ENCODE results near the gene FAM219A.

The FAM219A gene

DNA sequence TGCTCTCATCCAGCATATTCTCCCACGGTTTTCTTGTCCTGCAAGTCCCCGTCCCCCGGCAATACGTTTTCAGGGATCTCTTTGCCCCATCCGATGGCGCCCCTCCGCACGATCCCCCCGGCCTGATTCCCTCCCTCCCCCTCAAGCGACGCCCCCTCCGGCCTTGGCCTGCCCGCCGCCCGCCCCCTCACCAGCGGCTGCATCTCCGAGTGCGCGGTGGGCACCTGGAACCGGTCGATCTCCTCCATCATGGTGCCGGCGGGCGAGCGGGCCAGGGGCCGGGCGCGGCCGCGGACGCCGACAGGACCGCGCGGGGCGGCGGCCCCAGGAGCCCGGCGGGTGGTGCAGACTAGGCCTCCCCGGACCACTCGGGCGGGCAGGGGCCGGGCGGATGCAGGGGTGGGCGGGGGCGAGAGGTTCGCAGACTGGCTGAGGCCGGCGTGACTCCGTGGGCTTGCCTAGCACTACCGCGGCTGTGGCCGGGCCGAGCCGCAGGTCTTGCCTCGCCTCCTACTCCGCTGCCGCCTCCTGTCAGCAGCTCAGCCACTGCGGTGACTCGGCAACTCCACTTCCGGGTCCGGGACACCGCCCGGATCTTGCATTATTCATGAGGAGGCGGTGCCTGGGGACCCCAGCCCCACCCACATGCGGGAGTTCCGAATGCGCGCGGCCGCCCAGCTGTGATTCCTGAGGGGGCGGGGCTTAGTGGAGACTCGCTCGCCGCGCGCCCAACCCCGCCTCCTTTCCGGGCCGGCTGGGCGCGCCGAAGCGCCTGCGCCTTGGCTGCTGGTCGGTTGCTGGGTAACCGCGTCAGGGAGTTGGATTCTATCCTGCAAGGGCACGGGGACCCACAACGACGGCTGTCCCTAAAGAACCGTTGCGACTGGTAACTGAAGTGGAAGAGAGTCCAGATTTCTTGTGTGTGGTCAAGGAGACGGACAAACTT lies at the start of gene FAM219A, which contains the start of gene DNAI1 (continued):
- TF ChIP-seq WT1 (tag by site-specific recombination; IDR thresholded peaks at IDR 0.05) = no peak
- no peak for TF ChIP-seq ZNF560 (tag by site-specific recombination; IDR thresholded peaks at IDR 0.05; ENCODE audit: borderline replicate concordance)
- TF ChIP-seq ZNF302 (tag by site-specific recombination; IDR thresholded peaks at IDR 0.05; ENCODE audit: low read depth) = no peak
- TF ChIP-seq, protein P1, sequence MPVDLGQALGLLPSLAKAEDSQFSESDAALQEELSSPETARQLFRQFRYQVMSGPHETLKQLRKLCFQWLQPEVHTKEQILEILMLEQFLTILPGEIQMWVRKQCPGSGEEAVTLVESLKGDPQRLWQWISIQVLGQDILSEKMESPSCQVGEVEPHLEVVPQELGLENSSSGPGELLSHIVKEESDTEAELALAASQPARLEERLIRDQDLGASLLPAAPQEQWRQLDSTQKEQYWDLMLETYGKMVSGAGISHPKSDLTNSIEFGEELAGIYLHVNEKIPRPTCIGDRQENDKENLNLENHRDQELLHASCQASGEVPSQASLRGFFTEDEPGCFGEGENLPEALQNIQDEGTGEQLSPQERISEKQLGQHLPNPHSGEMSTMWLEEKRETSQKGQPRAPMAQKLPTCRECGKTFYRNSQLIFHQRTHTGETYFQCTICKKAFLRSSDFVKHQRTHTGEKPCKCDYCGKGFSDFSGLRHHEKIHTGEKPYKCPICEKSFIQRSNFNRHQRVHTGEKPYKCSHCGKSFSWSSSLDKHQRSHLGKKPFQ (tag by site-specific recombination; IDR thresholded peaks at IDR 0.05) = no peak
- TF ChIP-seq, protein P2, sequence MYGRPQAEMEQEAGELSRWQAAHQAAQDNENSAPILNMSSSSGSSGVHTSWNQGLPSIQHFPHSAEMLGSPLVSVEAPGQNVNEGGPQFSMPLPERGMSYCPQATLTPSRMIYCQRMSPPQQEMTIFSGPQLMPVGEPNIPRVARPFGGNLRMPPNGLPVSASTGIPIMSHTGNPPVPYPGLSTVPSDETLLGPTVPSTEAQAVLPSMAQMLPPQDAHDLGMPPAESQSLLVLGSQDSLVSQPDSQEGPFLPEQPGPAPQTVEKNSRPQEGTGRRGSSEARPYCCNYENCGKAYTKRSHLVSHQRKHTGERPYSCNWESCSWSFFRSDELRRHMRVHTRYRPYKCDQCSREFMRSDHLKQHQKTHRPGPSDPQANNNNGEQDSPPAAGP (tag by site-specific recombination; IDR thresholded peaks at IDR 0.05) = no peak
- no peak for TF ChIP-seq ZNF707 (tag by site-specific recombination; IDR thresholded peaks at IDR 0.05)
- TF ChIP-seq, protein P3, sequence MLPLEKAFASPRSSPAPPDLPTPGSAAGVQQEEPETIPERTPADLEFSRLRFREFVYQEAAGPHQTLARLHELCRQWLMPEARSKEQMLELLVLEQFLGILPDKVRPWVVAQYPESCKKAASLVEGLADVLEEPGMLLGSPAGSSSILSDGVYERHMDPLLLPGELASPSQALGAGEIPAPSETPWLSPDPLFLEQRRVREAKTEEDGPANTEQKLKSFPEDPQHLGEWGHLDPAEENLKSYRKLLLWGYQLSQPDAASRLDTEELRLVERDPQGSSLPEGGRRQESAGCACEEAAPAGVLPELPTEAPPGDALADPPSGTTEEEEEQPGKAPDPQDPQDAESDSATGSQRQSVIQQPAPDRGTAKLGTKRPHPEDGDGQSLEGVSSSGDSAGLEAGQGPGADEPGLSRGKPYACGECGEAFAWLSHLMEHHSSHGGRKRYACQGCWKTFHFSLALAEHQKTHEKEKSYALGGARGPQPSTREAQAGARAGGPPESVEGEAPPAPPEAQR (tag by site-specific recombination; IDR thresholded peaks at IDR 0.05) = no peak
- TF ChIP-seq ZNF623 (tag by site-specific recombination; IDR thresholded peaks at IDR 0.05) = no peak
- TF ChIP-seq, protein P4, sequence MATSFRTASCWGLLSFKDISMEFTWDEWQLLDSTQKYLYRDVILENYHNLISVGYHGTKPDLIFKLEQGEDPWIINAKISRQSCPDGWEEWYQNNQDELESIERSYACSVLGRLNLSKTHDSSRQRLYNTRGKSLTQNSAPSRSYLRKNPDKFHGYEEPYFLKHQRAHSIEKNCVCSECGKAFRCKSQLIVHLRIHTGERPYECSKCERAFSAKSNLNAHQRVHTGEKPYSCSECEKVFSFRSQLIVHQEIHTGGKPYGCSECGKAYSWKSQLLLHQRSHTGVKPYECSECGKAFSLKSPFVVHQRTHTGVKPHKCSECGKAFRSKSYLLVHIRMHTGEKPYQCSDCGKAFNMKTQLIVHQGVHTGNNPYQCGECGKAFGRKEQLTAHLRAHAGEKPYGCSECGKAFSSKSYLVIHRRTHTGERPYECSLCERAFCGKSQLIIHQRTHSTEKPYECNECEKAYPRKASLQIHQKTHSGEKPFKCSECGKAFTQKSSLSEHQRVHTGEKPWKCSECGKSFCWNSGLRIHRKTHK (tag by site-specific recombination; IDR thresholded peaks at IDR 0.05) = no peak
- TF ChIP-seq ZBTB48 (tag by site-specific recombination; IDR thresholded peaks at IDR 0.05) = peak; percentile 91; the same call in 1 of the 2 replicates
- TF ChIP-seq KLF1 (tag by site-specific recombination; IDR thresholded peaks at IDR 0.05) = peak; percentile 40; the same call in 1 of the 2 replicates
- TF ChIP-seq KLF7 (tag by site-specific recombination; IDR thresholded peaks at IDR 0.05; ENCODE audit: borderline replicate concordance) = no peak
- TF ChIP-seq ZNF248 (tag by site-specific recombination; IDR thresholded peaks at IDR 0.05) = no peak
- TF ChIP-seq ZNF391 (tag by site-specific recombination; IDR thresholded peaks at IDR 0.05; ENCODE audit: borderline replicate concordance, low read depth) = no peak
- TF ChIP-seq, protein P5, sequence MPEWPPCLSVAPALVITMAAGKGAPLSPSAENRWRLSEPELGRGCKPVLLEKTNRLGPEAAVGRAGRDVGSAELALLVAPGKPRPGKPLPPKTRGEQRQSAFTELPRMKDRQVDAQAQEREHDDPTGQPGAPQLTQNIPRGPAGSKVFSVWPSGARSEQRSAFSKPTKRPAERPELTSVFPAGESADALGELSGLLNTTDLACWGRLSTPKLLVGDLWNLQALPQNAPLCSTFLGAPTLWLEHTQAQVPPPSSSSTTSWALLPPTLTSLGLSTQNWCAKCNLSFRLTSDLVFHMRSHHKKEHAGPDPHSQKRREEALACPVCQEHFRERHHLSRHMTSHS (tag by site-specific recombination; IDR thresholded peaks at IDR 0.05) = no peak
- TF ChIP-seq, protein P6, sequence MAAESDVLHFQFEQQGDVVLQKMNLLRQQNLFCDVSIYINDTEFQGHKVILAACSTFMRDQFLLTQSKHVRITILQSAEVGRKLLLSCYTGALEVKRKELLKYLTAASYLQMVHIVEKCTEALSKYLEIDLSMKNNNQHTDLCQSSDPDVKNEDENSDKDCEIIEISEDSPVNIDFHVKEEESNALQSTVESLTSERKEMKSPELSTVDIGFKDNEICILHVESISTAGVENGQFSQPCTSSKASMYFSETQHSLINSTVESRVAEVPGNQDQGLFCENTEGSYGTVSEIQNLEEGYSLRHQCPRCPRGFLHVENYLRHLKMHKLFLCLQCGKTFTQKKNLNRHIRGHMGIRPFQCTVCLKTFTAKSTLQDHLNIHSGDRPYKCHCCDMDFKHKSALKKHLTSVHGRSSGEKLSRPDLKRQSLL (tag by site-specific recombination; IDR thresholded peaks at IDR 0.05) = no peak
- peak; percentile 43; the same call in 1 of the 2 replicates for TF ChIP-seq KLF16 (tag by site-specific recombination; IDR thresholded peaks at IDR 0.05)
- no peak for TF ChIP-seq IKZF3 (tag by site-specific recombination; IDR thresholded peaks at IDR 0.05)
- no peak for TF ChIP-seq RBAK (tag by site-specific recombination; IDR thresholded peaks at IDR 0.05)
- TF ChIP-seq, protein P7, sequence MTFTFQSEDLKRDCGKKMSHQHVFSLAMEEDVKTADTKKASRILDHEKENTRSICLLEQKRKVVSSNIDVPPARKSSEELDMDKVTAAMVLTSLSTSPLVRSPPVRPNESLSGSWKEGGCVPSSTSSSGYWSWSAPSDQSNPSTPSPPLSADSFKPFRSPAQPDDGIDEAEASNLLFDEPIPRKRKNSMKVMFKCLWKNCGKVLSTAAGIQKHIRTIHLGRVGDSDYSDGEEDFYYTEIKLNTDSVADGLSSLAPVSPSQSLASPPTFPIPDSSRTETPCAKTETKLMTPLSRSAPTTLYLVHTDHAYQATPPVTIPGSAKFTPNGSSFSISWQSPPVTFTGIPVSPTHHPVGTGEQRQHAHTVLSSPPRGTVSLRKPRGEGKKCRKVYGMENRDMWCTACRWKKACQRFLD (tag by site-specific recombination; IDR thresholded peaks at IDR 0.05) = no peak
- TF ChIP-seq ZNF514 (tag by site-specific recombination; IDR thresholded peaks at IDR 0.05) = no peak
- no peak for TF ChIP-seq YY2 (tag by site-specific recombination; IDR thresholded peaks at IDR 0.05)
- peak; percentile 63 for TF ChIP-seq ZNF341 (tag by site-specific recombination; IDR thresholded peaks at IDR 0.05; ENCODE audit: low read depth)
- no peak for TF ChIP-seq ZNF354C (tag by site-specific recombination; IDR thresholded peaks at IDR 0.05; ENCODE audit: borderline replicate concordance, low read depth)
- TF ChIP-seq, protein P8, sequence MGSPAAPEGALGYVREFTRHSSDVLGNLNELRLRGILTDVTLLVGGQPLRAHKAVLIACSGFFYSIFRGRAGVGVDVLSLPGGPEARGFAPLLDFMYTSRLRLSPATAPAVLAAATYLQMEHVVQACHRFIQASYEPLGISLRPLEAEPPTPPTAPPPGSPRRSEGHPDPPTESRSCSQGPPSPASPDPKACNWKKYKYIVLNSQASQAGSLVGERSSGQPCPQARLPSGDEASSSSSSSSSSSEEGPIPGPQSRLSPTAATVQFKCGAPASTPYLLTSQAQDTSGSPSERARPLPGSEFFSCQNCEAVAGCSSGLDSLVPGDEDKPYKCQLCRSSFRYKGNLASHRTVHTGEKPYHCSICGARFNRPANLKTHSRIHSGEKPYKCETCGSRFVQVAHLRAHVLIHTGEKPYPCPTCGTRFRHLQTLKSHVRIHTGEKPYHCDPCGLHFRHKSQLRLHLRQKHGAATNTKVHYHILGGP (tag by site-specific recombination; IDR thresholded peaks at IDR 0.05) = no peak
- no peak for TF ChIP-seq ZNF10 (tag by site-specific recombination; IDR thresholded peaks at IDR 0.05)
- TF ChIP-seq, protein P9, sequence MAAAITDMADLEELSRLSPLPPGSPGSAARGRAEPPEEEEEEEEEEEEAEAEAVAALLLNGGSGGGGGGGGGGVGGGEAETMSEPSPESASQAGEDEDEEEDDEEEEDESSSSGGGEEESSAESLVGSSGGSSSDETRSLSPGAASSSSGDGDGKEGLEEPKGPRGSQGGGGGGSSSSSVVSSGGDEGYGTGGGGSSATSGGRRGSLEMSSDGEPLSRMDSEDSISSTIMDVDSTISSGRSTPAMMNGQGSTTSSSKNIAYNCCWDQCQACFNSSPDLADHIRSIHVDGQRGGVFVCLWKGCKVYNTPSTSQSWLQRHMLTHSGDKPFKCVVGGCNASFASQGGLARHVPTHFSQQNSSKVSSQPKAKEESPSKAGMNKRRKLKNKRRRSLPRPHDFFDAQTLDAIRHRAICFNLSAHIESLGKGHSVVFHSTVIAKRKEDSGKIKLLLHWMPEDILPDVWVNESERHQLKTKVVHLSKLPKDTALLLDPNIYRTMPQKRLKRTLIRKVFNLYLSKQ (tag by site-specific recombination; IDR thresholded peaks at IDR 0.05; ENCODE audit: borderline replicate concordance) = no peak

Measured in HEK293 (cell line).